ENCODE results near the gene DNAH3.
"Not testable (repeated sequence)": the region's sequence is repeated elsewhere in the genome, so short reads cannot be mapped to it uniquely, and the experiment has no call there.

DNAH3 gene

DNA sequence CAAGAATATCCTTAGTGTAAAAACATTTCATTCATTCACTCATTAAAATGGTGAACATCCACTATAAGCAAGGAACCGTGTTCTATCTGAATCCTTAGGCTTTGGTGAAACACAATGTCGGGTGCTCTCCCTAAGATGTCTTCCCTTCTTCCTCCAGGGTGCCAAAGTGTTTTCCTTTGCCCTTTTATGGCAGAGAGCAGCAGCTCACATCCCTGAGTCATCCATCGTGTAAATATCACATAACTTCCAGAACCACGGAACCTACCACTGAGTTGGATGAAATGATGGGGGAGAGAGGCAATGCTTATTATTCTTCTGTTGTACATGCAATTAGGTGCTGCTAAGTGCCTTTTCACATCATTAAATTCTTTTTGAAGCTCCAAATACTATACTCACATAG is 50.2 kb downstream of the DNAH3 start:
- H3K9ac ChIP-seq (ENCODE audit: low read depth in 1 of 2, low read length in 2 of 2), result no peak overlapping the region
- no peak overlapping the region for H3K27ac ChIP-seq (ENCODE audit: low read depth in 2 of 2, low read length in 2 of 2)
- H3K9me3 ChIP-seq (ENCODE audit: control insufficient read depth in 2 of 2, low read length in 2 of 2), result no peaks in the 10 kb centered on the region
- no peak overlapping the region for H3K4me3 ChIP-seq (ENCODE audit: low read length in 2 of 2)
- H3K36me3 ChIP-seq (ENCODE audit: control insufficient read depth in 2 of 2, insufficient read depth in 2 of 2, low read length in 2 of 2), result no peaks in the 10 kb centered on the region
- H3K4me1 ChIP-seq (ENCODE audit: control insufficient read depth in 2 of 2, insufficient read depth in 2 of 2, low read length in 2 of 2), result no peaks in the 10 kb centered on the region
- H3K27me3 ChIP-seq (ENCODE audit: control insufficient read depth in 2 of 2, insufficient read depth in 2 of 2, low read length in 2 of 2), result peaks cover 0 to 4% of the 10 kb centered on the region in 2 donors

DNA sequence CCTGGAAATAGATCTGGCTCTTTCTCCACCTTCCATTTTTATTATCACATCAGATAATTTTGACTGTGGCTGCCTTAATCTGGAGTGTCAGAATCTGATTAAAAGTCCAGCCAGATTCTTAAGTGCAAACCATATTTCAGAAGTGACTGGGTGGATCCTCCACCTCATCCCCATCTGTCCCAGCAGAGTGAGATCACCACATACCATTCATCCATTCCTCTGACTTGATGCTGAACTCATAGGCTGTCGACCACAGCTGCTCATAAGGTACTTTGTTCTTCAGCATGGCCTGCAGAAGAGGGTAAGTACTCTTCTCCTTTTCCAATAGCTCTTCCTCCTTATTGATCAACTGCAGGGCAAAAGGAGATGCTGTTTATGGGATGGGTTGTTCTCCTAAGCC is 53.5 kb downstream of the DNAH3 start:
- no peaks in the 10 kb centered on the region for H3K36me3 ChIP-seq (ENCODE audit: control insufficient read depth in 2 of 2, insufficient read depth in 2 of 2, low read length in 2 of 2)
- H3K27me3 ChIP-seq (ENCODE audit: control insufficient read depth in 2 of 2, insufficient read depth in 2 of 2, low read length in 2 of 2), result peaks cover 0 to 4% of the 10 kb centered on the region in 2 donors
- H3K9ac ChIP-seq (ENCODE audit: low read depth in 1 of 2, low read length in 2 of 2), result no peak overlapping the region
- no peaks in the 10 kb centered on the region for H3K4me1 ChIP-seq (ENCODE audit: control insufficient read depth in 2 of 2, insufficient read depth in 2 of 2, low read length in 2 of 2)
- H3K4me3 ChIP-seq (ENCODE audit: low read length in 2 of 2), result no peak overlapping the region
- H3K9me3 ChIP-seq (ENCODE audit: control insufficient read depth in 2 of 2, low read length in 2 of 2), result no peaks in the 10 kb centered on the region
- no peak overlapping the region for H3K27ac ChIP-seq (ENCODE audit: low read depth in 2 of 2, low read length in 2 of 2)

DNA sequence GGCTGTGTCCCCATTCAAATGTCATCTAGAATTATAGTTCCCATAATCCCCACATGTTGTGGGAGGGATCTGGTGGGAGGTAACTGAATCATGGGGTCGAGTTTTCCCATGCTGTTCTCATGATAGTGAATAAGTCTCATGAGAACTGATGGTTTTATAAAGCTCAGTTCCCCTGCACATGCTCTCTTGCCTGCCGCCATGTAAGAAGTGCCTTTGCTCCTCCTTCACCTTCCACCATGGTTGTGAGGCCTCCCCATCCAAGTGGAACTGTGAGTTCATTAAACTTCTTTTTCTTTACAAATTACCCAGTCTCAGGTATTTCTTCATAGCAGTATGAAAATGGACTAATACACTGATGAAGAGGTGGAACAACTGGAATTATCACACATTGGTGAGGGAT is 55.9 kb downstream of the DNAH3 start:
- not testable (repeated sequence) for H3K27me3 ChIP-seq (ENCODE audit: control insufficient read depth in 2 of 2, insufficient read depth in 2 of 2, low read length in 2 of 2); H3K36me3 ChIP-seq (ENCODE audit: control insufficient read depth in 2 of 2, insufficient read depth in 2 of 2, low read length in 2 of 2); H3K9ac ChIP-seq (ENCODE audit: low read depth in 1 of 2, low read length in 2 of 2); H3K4me1 ChIP-seq (ENCODE audit: control insufficient read depth in 2 of 2, insufficient read depth in 2 of 2, low read length in 2 of 2); H3K4me3 ChIP-seq (ENCODE audit: low read length in 2 of 2); H3K27ac ChIP-seq (ENCODE audit: low read depth in 2 of 2, low read length in 2 of 2); H3K9me3 ChIP-seq (ENCODE audit: control insufficient read depth in 2 of 2, low read length in 2 of 2)

GRCh38 chr16:21092951-21093350 is 57.7 kb downstream of the DNAH3 start:
- Histone ChIP-seq H3K27ac (ENCODE audit: low read depth in 2 of 2, low read length in 2 of 2) (no peak overlapping the region), H3K27me3 (ENCODE audit: control insufficient read depth in 2 of 2, insufficient read depth in 2 of 2, low read length in 2 of 2) (no peaks in the 10 kb centered on the region), H3K9ac (ENCODE audit: low read depth in 1 of 2, low read length in 2 of 2) (no peak overlapping the region), H3K9me3 (ENCODE audit: control insufficient read depth in 2 of 2, low read length in 2 of 2) (no peaks in the 10 kb centered on the region), H3K4me3 (ENCODE audit: low read length in 2 of 2) (no peak overlapping the region), H3K4me1 (ENCODE audit: control insufficient read depth in 2 of 2, insufficient read depth in 2 of 2, low read length in 2 of 2) (no peaks in the 10 kb centered on the region), H3K36me3 (ENCODE audit: control insufficient read depth in 2 of 2, insufficient read depth in 2 of 2, low read length in 2 of 2) (no peaks in the 10 kb centered on the region)

GRCh38 chr16:21088646-21089538 is 61.8 kb downstream of the DNAH3 start:
- H3K27ac ChIP-seq (ENCODE audit: low read depth in 2 of 2, low read length in 2 of 2), result no peak overlapping the region
- H3K27me3 ChIP-seq (ENCODE audit: control insufficient read depth in 2 of 2, insufficient read depth in 2 of 2, low read length in 2 of 2), result no peaks in the 10 kb centered on the region
- H3K36me3 ChIP-seq (ENCODE audit: control insufficient read depth in 2 of 2, insufficient read depth in 2 of 2, low read length in 2 of 2), result no peaks in the 10 kb centered on the region
- no peaks in the 10 kb centered on the region for H3K9me3 ChIP-seq (ENCODE audit: control insufficient read depth in 2 of 2, low read length in 2 of 2)
- no peak overlapping the region for H3K9ac ChIP-seq (ENCODE audit: low read depth in 1 of 2, low read length in 2 of 2)
- no peaks in the 10 kb centered on the region for H3K4me1 ChIP-seq (ENCODE audit: control insufficient read depth in 2 of 2, insufficient read depth in 2 of 2, low read length in 2 of 2)
- no peak overlapping the region for H3K4me3 ChIP-seq (ENCODE audit: low read length in 2 of 2)

GRCh38 chr16:21088143-21088542 is 62.5 kb downstream of the DNAH3 start:
- Histone ChIP-seq H3K4me1 (ENCODE audit: control insufficient read depth in 2 of 2, insufficient read depth in 2 of 2, low read length in 2 of 2) (no peaks in the 10 kb centered on the region), H3K4me3 (ENCODE audit: low read length in 2 of 2) (no peak overlapping the region), H3K9me3 (ENCODE audit: control insufficient read depth in 2 of 2, low read length in 2 of 2) (no peaks in the 10 kb centered on the region), H3K27ac (ENCODE audit: low read depth in 2 of 2, low read length in 2 of 2) (no peak overlapping the region), H3K27me3 (ENCODE audit: control insufficient read depth in 2 of 2, insufficient read depth in 2 of 2, low read length in 2 of 2) (no peaks in the 10 kb centered on the region), H3K36me3 (ENCODE audit: control insufficient read depth in 2 of 2, insufficient read depth in 2 of 2, low read length in 2 of 2) (no peaks in the 10 kb centered on the region), H3K9ac (ENCODE audit: low read depth in 1 of 2, low read length in 2 of 2) (no peak overlapping the region)

DNA sequence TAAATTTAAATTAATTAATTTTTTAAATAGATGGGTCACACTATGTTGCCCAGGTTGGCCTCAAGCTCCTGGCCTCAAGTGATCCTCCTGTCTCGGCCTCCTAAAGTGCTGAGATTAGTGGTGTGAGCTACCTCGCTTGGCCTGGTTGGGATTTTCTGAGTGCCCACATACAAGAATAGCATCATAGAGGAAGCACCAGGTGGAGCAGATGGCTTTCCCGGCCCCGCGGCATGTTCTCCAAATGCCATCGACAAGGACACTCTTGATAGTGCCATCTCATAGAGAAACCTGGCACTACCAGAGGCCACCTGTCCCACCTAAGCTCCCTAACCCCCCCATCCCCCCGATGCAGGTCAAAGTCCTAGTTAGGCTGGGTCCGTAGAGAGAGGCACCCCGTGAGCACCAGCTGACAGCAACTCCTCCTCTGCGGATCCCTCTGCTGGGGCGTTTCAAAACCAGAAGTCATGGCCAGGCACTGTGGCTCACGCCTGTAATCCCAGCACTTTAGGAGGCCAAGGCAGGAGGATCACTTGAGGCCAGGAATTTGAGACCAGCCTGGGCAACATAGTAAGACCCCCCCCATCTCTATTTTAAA is 65.9 kb downstream of the DNAH3 start:
- Histone ChIP-seq H3K27ac (ENCODE audit: low read depth in 2 of 2, low read length in 2 of 2) (no peak overlapping the region), H3K4me1 (ENCODE audit: control insufficient read depth in 2 of 2, insufficient read depth in 2 of 2, low read length in 2 of 2) (no peaks in the 10 kb centered on the region), H3K27me3 (ENCODE audit: control insufficient read depth in 2 of 2, insufficient read depth in 2 of 2, low read length in 2 of 2) (no peaks in the 10 kb centered on the region), H3K4me3 (ENCODE audit: low read length in 2 of 2) (no peak overlapping the region), H3K9ac (ENCODE audit: low read depth in 1 of 2, low read length in 2 of 2) (no peak overlapping the region), H3K9me3 (ENCODE audit: control insufficient read depth in 2 of 2, low read length in 2 of 2) (no peaks in the 10 kb centered on the region), H3K36me3 (ENCODE audit: control insufficient read depth in 2 of 2, insufficient read depth in 2 of 2, low read length in 2 of 2) (no peaks in the 10 kb centered on the region)

GRCh38 chr16:21083729-21084268 is 66.8 kb downstream of the DNAH3 start:
- no peaks in the 10 kb centered on the region for H3K27me3 ChIP-seq (ENCODE audit: control insufficient read depth in 2 of 2, insufficient read depth in 2 of 2, low read length in 2 of 2)
- no peaks in the 10 kb centered on the region for H3K4me1 ChIP-seq (ENCODE audit: control insufficient read depth in 2 of 2, insufficient read depth in 2 of 2, low read length in 2 of 2)
- H3K9me3 ChIP-seq (ENCODE audit: control insufficient read depth in 2 of 2, low read length in 2 of 2), result no peaks in the 10 kb centered on the region
- H3K27ac ChIP-seq (ENCODE audit: low read depth in 2 of 2, low read length in 2 of 2), result no peak overlapping the region
- H3K4me3 ChIP-seq (ENCODE audit: low read length in 2 of 2), result no peak overlapping the region
- no peaks in the 10 kb centered on the region for H3K36me3 ChIP-seq (ENCODE audit: control insufficient read depth in 2 of 2, insufficient read depth in 2 of 2, low read length in 2 of 2)
- H3K9ac ChIP-seq (ENCODE audit: low read depth in 1 of 2, low read length in 2 of 2), result no peak overlapping the region

DNA sequence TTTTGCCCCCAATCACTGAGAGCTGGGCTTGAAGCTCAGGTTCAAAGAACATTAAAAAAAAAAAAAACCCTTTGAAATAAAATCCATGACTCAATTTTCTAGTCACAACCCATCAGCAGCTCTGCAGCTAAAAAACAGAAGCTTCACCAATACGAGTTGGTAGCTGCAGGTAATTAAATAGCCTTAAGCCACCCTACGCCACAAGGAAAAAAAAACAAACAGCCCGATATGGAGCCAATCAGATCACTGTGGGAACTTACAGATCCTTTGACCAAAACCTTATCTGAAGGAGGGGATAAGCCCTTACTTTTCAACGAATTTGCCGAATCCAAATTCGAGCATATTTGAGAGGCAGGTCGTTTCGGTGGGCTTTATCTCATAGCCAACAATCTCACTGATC is 69.3 kb downstream of the DNAH3 start:
- Histone ChIP-seq H3K27me3 (ENCODE audit: control insufficient read depth in 2 of 2, insufficient read depth in 2 of 2, low read length in 2 of 2) (no peaks in the 10 kb centered on the region), H3K9me3 (ENCODE audit: control insufficient read depth in 2 of 2, low read length in 2 of 2) (no peaks in the 10 kb centered on the region), H3K4me1 (ENCODE audit: control insufficient read depth in 2 of 2, insufficient read depth in 2 of 2, low read length in 2 of 2) (peaks cover 0 to 7% of the 10 kb centered on the region in 2 donors), H3K4me3 (ENCODE audit: low read length in 2 of 2) (no peak overlapping the region), H3K36me3 (ENCODE audit: control insufficient read depth in 2 of 2, insufficient read depth in 2 of 2, low read length in 2 of 2) (no peaks in the 10 kb centered on the region), H3K27ac (ENCODE audit: low read depth in 2 of 2, low read length in 2 of 2) (no peak overlapping the region), H3K9ac (ENCODE audit: low read depth in 1 of 2, low read length in 2 of 2) (no peak overlapping the region)

- no peaks in the 10 kb centered on the region for H3K9me3 ChIP-seq (ENCODE audit: control insufficient read depth in 2 of 2, low read length in 2 of 2)
- peaks cover 0 to 7% of the 10 kb centered on the region in 2 donors for H3K4me1 ChIP-seq (ENCODE audit: control insufficient read depth in 2 of 2, insufficient read depth in 2 of 2, low read length in 2 of 2)
- H3K27me3 ChIP-seq (ENCODE audit: control insufficient read depth in 2 of 2, insufficient read depth in 2 of 2, low read length in 2 of 2), result no peaks in the 10 kb centered on the region
- H3K9ac ChIP-seq (ENCODE audit: low read depth in 1 of 2, low read length in 2 of 2), result no peak overlapping the region
- H3K36me3 ChIP-seq (ENCODE audit: control insufficient read depth in 2 of 2, insufficient read depth in 2 of 2, low read length in 2 of 2), result no peaks in the 10 kb centered on the region
- H3K27ac ChIP-seq (ENCODE audit: low read depth in 2 of 2, low read length in 2 of 2), result no peak overlapping the region
- H3K4me3 ChIP-seq (ENCODE audit: low read length in 2 of 2), result no peak overlapping the region
Measured at GRCh38 chr16:21078563-21078962, 72.1 kb downstream of the DNAH3 start.
